ENCODE data around the gene MRFAP1. TPM values are rescaled to one million over a fixed set of nuclear protein-coding genes. Genes with fewer than 3 reads are reported as not detected.

The MRFAP1 gene
- total RNA-seq, 2 donors from 2014 or later, result 214 to 274 TPM

GRCh38 chr4:6673660-6674499 is 33.4 kb downstream of the MRFAP1 start:
- Histone ChIP-seq H3K27ac (peak overlapping the region; percentile 89), H3K4me3 (peak overlapping the region; percentile 78), H3K27me3 (no peaks in the 10 kb centered on the region), H3K4me1 (peaks cover 8% of the 10 kb centered on the region), H3K36me3 (no peaks in the 10 kb centered on the region), H3K9ac (ENCODE audit: low read depth in 2 of 2, low read length in 2 of 2) (peak overlapping the region; percentile 68 to 89), H3K9me3 (no peaks in the 10 kb centered on the region)
- peak; percentile 93 for DNase-seq
- TF ChIP-seq, protein P1, sequence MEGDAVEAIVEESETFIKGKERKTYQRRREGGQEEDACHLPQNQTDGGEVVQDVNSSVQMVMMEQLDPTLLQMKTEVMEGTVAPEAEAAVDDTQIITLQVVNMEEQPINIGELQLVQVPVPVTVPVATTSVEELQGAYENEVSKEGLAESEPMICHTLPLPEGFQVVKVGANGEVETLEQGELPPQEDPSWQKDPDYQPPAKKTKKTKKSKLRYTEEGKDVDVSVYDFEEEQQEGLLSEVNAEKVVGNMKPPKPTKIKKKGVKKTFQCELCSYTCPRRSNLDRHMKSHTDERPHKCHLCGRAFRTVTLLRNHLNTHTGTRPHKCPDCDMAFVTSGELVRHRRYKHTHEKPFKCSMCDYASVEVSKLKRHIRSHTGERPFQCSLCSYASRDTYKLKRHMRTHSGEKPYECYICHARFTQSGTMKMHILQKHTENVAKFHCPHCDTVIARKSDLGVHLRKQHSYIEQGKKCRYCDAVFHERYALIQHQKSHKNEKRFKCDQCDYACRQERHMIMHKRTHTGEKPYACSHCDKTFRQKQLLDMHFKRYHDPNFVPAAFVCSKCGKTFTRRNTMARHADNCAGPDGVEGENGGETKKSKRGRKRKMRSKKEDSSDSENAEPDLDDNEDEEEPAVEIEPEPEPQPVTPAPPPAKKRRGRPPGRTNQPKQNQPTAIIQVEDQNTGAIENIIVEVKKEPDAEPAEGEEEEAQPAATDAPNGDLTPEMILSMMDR (IDR thresholded peaks at IDR 0.05), result no peak
- intact Hi-C loops (cut with DNase I), result no loop called here

DNA sequence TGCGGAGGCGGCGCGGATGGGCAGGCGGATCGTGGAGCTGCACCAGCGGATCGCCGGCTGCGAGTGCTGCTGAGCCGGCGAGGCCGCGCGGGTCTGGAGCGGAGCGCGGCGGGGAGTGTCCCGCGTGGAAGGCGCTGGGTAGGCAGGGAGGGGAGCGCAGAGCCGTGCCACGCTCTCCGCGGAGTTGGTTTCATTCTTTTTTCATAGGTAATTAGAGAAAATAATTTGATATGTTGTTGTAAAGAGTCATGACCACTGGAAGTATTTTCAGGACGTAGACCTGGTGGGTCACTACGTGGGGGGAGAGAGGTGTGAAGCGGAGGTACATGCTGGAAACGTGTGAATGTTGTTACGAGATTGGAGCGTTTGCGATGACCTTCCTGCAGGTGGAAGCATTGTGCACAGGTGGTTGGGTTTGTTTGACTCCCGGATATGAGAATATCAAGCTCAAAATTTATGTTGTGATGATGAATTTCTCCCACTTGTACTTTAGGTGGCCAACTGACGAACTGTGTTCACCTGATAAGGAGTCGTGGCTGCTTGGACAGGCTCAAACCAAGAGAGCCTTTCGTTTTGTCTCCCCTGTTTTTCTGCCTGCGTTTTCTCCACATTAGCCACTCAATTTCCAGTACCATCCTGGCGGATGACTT is 34.1 kb downstream of the MRFAP1 start:
- Histone ChIP-seq H3K27me3 (no peaks in the 10 kb centered on the region), H3K27ac (peak overlapping the region; percentile 89), H3K36me3 (no peaks in the 10 kb centered on the region), H3K9ac (ENCODE audit: low read depth in 2 of 2, low read length in 2 of 2) (peak overlapping the region; percentile 68 to 89), H3K9me3 (no peaks in the 10 kb centered on the region), H3K4me3 (peak overlapping the region; percentile 78), H3K4me1 (peaks cover 8% of the 10 kb centered on the region)
- DNase-seq, result peak; percentile 76
- intact Hi-C loops (cut with DNase I), result no loop called here
- TF ChIP-seq, protein P1 (IDR thresholded peaks at IDR 0.05), result peak; percentile 34

- no peak overlapping the region for H3K4me3 ChIP-seq
- no peaks in the 10 kb centered on the region for H3K27me3 ChIP-seq
- no peaks in the 10 kb centered on the region for H3K36me3 ChIP-seq
- DNase-seq, result no peak
- intact Hi-C loops (cut with DNase I), result no loop called here
- H3K4me1 ChIP-seq, result peaks cover 8% of the 10 kb centered on the region
- no peak overlapping the region for H3K27ac ChIP-seq
- TF ChIP-seq, protein P1 (IDR thresholded peaks at IDR 0.05), result no peak
- no peaks in the 10 kb centered on the region for H3K9me3 ChIP-seq
- H3K9ac ChIP-seq (ENCODE audit: low read depth in 2 of 2, low read length in 2 of 2), result no peak overlapping the region
Measured at GRCh38 chr4:6676722-6677558, 36.5 kb downstream of the MRFAP1 start.

- TF ChIP-seq, protein P1 (IDR thresholded peaks at IDR 0.05), result no peak
- H3K9me3 ChIP-seq, result no peaks in the 10 kb centered on the region
- peaks cover 2% of the 10 kb centered on the region for H3K4me1 ChIP-seq
- H3K9ac ChIP-seq (ENCODE audit: low read depth in 2 of 2, low read length in 2 of 2), result no peak overlapping the region
- DNase-seq, result no peak
- H3K27ac ChIP-seq, result no peak overlapping the region
- no peaks in the 10 kb centered on the region for H3K36me3 ChIP-seq
- H3K27me3 ChIP-seq, result no peaks in the 10 kb centered on the region
- H3K4me3 ChIP-seq, result no peak overlapping the region
- intact Hi-C loops (cut with DNase I), result no loop called here
Measured at GRCh38 chr4:6680372-6681034, 40.0 kb downstream of the MRFAP1 start.

DNA sequence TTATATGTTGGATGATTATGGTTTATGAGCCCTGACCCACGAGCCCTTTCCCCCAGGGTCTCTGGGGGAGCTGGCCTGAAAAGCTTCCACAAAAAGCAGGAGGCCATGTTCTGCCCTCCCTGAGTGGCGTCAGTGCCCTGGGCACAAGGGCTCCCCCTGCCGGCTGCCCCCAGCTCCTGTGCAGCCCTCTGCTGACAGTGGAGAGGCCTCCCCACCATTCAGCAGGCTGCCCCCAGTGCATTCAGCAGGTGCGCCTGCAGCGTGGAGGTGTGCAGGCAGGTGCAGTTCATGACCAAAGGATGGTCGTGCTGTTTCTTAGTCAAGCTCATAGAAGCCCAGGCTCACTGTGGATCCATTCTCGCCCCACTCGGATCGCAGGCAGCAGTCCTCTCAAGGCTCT is 40.7 kb downstream of the MRFAP1 start:
- H3K36me3 ChIP-seq, result no peaks in the 10 kb centered on the region
- H3K4me3 ChIP-seq, result no peak overlapping the region
- DNase-seq, result no peak
- TF ChIP-seq, protein P1 (IDR thresholded peaks at IDR 0.05), result no peak
- H3K9me3 ChIP-seq, result no peaks in the 10 kb centered on the region
- H3K27ac ChIP-seq, result no peak overlapping the region
- H3K9ac ChIP-seq (ENCODE audit: low read depth in 2 of 2, low read length in 2 of 2), result no peak overlapping the region
- intact Hi-C loops (cut with DNase I), result no loop called here
- no peaks in the 10 kb centered on the region for H3K4me1 ChIP-seq
- no peaks in the 10 kb centered on the region for H3K27me3 ChIP-seq

Data from colonic mucosa (tissue), 4 donors.